ENCODE data around the gene CCL25.
A peak's percentile ranks its signal among the peaks of the same experiment; 100 is the strongest.

Gene CCL25

GRCh38 chr19:8046569-8047165 is 5.9 kb upstream of the CCL25 start:
- DNase-seq: peak; percentile 19

- peak; percentile 100 for DNase-seq
Measured at GRCh38 chr19:8050274-8051096, 2.1 kb upstream of the CCL25 start.

GRCh38 chr19:8054169-8054568 is 1.6 kb downstream of the CCL25 start:
- DNase-seq: no peak

GRCh38 chr19:8056533-8056932 is 4.0 kb downstream of the CCL25 start:
- no peak for DNase-seq

GRCh38 chr19:8057545-8058270 is 5.1 kb downstream of the CCL25 start:
- DNase-seq: no peak

GRCh38 chr19:8064911-8065874 is 12.6 kb downstream of the CCL25 start:
- peak; percentile 27 for DNase-seq

DNA sequence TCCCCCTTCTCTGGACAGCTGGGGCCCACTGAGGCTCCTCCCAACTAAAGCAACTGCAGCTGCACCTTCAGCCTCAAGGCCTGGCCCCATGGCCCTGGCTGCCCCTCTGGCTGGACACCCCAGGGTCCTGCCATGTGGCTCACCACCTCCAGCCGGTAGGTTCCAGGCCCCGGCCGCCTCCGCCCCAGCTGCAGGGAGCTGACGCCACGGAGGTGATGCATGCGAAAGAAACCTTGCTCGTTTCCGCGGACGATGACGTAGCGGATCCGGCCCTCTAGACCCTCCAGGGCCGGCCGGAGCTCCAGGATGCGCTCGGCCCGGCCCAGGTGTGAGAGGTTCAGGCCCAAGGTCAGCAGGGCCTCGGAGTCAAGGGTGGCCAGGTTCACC is 13.3 kb downstream of the CCL25 start:
- no peak for DNase-seq

DNA sequence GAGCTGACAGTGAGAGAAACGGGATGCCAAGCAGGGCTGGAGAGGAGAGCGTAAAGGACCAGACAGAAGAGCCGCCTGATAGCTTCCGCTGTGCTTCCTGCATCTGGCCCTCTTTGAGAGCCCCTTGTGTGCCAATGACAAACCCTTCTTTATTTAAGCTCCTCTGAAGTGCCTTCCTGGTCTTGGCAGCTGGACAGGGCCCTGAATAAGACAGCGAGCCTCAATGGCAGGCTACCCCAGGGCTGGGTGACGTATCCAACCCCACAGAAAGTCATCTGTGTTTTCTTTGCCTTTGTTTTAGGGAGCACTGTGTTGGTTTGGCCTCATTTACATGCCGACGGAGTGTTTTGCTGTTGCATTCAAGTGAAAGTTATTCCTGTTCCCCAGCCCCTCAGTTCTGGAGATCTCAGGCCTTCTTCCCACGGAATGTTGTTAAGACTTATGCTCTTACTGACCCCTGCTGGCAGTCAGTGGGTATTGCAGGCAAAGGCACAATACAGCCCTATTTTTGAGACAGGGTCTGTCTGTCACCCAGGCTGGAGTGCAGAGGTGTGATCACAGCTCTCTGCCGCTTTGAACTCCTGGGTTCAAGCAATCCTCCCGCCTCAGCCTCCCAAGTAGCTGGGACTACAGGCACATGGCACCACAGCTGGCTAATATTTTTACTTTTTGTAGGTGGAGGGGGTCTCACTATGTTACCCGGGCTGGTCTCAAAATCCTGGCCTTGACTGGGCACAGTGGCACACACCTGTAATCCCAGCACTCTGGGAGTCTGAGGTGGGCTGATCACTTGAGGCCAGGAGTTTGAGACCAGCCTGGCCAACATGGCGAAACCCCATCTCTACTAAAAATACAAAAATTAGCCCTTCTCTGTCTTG is 16.8 kb downstream of the CCL25 start:
- peak; percentile 55 for DNase-seq

DNA sequence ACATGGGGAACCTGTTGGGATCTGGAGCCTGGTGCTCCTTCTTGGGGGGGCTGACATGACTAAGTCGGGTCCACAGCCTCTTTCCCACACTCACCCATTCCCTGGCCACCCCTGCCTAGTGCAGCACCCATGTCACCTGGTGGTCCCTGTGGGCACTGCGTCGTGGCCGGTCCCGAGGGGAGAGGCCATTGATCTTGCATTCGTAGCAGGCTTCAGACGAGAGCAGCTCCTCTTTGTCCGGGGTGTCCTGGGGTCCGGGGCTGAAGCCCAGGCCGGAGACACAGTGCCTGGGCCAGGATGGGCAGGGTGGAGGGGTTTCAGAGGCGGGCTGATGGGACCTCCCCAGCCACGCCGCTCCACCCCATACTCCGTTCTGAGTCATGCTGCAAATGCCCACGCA is 19.4 kb downstream of the CCL25 start:
- no peak for DNase-seq

DNA sequence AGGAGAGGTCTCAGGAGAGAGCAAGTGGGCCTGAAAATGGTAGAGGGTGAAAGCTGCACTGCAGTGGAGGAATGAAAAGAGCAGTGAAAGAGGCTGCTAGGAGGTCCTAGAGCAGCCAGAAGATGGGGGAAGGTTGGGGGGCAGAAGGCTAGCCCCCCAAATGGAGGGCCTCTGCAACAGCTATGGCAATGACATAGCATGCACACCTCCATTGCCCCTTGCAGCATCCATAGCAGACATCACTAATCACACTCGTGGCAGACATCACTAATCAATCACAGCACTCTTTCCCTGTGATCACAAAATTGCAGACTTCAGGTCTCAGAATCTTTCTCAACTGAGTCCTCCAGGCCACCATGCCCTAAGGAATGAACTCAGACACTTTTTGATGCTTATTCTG is 21.9 kb downstream of the CCL25 start:
- no peak for DNase-seq

- no peak for DNase-seq
Measured at GRCh38 chr19:8075158-8076074, 22.9 kb downstream of the CCL25 start.

DNA sequence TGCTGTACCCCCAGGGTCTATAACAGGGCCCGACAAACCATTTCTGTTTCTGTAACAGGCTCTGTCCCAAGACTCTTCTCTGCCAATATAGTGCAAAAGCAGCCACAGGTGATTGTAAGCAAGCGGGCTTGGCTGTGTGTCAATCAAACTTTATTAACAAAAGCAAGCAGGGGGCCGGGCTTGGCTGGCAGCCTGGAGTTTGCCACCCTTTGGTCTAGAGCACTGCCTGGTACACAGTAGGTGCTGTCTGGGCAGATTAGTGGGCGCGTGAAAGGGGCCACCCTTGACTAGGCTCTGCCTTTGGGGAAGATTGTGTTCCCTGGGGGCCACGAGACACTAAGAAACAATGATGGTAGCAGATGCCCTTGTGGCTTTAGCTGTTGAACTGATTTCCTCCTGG is 27.4 kb downstream of the CCL25 start:
- DNase-seq: no peak

- DNase-seq: no peak
Measured at GRCh38 chr19:8080832-8081231, 28.3 kb downstream of the CCL25 start.

DNA sequence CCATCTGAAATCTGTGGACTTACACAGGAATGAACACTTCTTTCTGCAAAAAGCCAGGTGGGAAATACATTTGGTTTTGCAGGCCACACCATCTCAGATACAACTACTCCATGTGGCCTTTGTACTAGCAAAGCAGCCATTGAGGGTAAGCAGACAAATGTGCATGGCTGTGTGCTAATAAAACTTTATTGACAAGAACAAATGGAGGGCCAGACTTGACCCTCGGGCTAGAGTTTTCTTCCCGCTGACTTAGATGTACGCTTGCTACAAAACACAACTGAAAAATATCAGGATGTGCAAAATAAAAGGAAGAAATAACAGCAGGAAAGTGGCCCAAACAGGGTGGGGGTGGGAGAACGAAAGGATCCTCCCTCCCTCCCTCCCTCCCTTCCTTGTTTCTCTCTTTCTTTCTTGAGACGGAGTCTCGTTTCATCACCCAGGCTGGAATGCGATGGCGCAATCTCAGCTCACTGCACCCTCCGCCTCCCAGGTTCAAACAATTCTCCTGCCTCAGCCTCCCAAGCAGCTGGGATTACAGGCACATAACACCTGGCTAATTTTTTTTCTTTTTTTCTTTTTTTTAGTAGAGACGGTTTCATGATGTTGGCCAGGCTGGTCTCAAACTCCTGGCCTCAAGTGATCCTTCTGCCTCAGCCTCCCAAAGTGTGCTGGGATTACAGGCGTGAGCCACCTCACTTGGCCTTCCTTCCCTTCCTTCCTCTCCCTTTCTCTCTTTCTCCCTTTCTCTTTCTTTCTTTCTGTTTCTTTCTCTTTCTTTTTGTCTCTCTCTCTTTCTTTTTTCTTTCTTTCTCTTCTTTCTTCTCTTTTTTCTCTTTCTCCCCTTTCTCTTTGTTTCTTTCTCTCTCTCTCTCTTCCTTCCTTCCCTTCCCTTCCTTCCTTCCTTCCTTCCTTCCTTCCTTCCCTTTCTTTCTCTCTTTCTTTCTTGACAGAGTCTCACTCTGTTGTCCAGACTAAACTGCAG is 29.3 kb downstream of the CCL25 start:
- peak; percentile 69 for DNase-seq

DNA sequence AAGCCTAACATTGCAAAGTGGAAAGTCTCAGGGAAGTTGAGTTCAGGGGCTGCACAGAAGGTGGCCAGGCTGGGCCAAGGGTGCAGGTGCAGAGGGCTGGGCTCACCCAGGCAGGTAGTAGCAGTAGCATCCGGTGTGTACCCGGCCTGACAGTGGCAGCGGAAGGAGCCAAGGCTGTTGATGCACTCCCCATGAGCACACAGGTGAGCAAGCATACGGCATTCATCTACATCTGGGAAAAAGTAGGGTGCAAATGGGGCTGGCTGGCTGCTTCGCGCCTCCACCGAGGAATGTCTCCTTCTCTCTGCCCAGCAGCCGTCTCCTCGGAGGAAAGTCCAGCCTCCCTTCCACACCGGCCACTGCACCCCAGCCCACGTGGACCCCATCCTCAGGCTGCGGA is 30.6 kb downstream of the CCL25 start:
- no peak for DNase-seq

- no peak for DNase-seq
Measured at GRCh38 chr19:8084152-8084551, 31.6 kb downstream of the CCL25 start.

DNA sequence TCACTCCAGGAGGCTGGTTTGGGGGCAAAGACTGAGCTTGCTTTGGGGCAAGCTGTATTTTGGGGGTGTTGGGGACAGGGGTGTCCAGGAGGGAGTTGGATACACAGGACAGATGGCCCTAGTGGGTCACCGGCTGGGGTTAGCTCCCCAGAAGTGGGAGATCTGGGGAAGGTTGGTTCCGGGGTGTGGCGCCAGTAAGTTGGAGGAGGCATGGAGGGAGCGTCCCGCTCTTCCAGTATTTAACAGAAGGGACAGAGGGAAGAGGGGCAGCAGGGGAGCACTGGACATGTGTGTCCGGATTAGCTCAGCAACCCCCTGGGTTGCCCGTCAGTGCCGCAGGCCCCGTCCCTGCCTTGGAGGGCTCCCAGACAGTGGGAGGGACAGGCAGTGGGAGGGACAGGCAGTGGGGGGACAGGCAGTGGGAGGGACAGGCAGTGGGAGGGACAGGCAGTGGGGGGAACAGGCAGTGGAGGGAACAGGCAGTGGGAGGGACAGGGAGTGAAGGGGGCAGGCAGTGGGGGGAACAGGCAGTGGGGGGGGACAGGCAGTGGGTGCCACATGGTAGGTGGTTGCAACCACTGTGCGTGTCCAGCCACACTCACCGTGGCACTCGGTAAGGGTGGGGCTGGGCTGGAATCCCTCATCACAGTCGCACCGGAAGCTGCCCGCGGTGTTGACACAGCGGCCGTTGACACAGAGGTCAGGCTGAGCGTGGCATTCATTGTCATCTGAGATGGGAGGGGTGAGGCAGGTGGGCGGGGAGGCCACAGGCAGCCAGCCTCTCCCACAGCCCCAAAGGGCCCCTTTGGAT is 33.2 kb downstream of the CCL25 start:
- peak; percentile 67 for DNase-seq

DNA sequence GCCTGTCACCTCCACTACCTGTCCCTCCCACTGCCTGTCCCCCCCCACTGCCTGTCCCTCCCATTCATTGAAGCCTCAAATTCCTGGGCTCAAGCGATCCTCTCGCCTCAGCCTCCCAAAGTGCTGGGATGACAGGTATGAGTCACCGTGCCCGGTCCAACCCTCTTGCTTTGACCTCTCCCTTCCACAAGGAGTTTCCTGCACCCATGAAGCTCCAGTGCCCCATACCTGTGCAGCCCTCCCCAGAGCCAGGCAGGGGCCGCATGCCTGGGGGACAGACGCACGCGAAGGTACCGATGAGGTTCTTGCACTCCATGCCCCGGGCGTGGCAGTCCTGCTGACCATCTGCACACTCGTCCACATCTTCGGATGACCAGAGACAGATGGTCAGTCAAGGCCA is 34.3 kb downstream of the CCL25 start:
- DNase-seq: no peak

Measured in MV-4-11 (cell line).